ENCODE results near the gene VPS16. TPM values are rescaled to one million over a fixed set of nuclear protein-coding genes. Genes with fewer than 3 reads are reported as not detected.
"Not testable (repeated sequence)": the region's sequence is repeated elsewhere in the genome, so short reads cannot be mapped to it uniquely, and the experiment has no call there.

The VPS16 gene
- total RNA-seq, 1 donor from 2014 or later = 28.2 TPM

- H3K9ac ChIP-seq (ENCODE audit: low read depth in 1 of 3, low read length in 3 of 3) = no peak overlapping the region
- H3K36me3 ChIP-seq (ENCODE audit: control insufficient read depth in 3 of 3, insufficient read depth in 3 of 3, low read length in 3 of 3) = no peaks in the 10 kb centered on the region
- peaks cover 0 to 2% (median 0%) of the 10 kb centered on the region in 3 donors for H3K4me1 ChIP-seq (ENCODE audit: control insufficient read depth in 3 of 3, insufficient read depth in 3 of 3, low read length in 3 of 3)
- no peaks in the 10 kb centered on the region for H3K9me3 ChIP-seq (ENCODE audit: control insufficient read depth in 3 of 3, low read length in 3 of 3)
- peaks cover 34 to 56% (median 48%) of the 10 kb centered on the region in 3 donors for H3K27me3 ChIP-seq (ENCODE audit: control insufficient read depth in 3 of 3, insufficient read depth in 3 of 3, low read length in 3 of 3)
- H3K4me3 ChIP-seq (ENCODE audit: low read length in 3 of 3) = no peak overlapping the region
- no peak overlapping the region for H3K27ac ChIP-seq (ENCODE audit: low read depth, low read length)
Observed at GRCh38 chr20:2806351-2806701, 34.2 kb upstream of the VPS16 start.

GRCh38 chr20:2807019-2807418 is 33.5 kb upstream of the VPS16 start:
- H3K9me3 ChIP-seq (ENCODE audit: control insufficient read depth in 3 of 3, low read length in 3 of 3) = peaks cover 0 to 2% (median 0%) of the 10 kb centered on the region in 3 donors
- no peak overlapping the region for H3K4me3 ChIP-seq (ENCODE audit: low read length in 3 of 3)
- no peaks in the 10 kb centered on the region for H3K4me1 ChIP-seq (ENCODE audit: control insufficient read depth in 3 of 3, insufficient read depth in 3 of 3, low read length in 3 of 3)
- H3K9ac ChIP-seq (ENCODE audit: low read depth in 1 of 3, low read length in 3 of 3) = no peak overlapping the region
- H3K27ac ChIP-seq (ENCODE audit: low read depth, low read length) = no peak overlapping the region
- peaks cover 31 to 53% (median 44%) of the 10 kb centered on the region in 3 donors for H3K27me3 ChIP-seq (ENCODE audit: control insufficient read depth in 3 of 3, insufficient read depth in 3 of 3, low read length in 3 of 3)
- H3K36me3 ChIP-seq (ENCODE audit: control insufficient read depth in 3 of 3, insufficient read depth in 3 of 3, low read length in 3 of 3) = no peaks in the 10 kb centered on the region

- H3K27ac ChIP-seq (ENCODE audit: low read depth, low read length); H3K4me1 ChIP-seq (ENCODE audit: control insufficient read depth in 3 of 3, insufficient read depth in 3 of 3, low read length in 3 of 3); H3K36me3 ChIP-seq (ENCODE audit: control insufficient read depth in 3 of 3, insufficient read depth in 3 of 3, low read length in 3 of 3); H3K9me3 ChIP-seq (ENCODE audit: control insufficient read depth in 3 of 3, low read length in 3 of 3); H3K9ac ChIP-seq (ENCODE audit: low read depth in 1 of 3, low read length in 3 of 3); H3K4me3 ChIP-seq (ENCODE audit: low read length in 3 of 3): not testable (repeated sequence)
- peaks cover 31 to 49% (median 38%) of the 10 kb centered on the region in 3 donors for H3K27me3 ChIP-seq (ENCODE audit: control insufficient read depth in 3 of 3, insufficient read depth in 3 of 3, low read length in 3 of 3)
Observed at GRCh38 chr20:2807929-2808328, 32.6 kb upstream of the VPS16 start.

- Histone ChIP-seq H3K9me3 (ENCODE audit: control insufficient read depth in 3 of 3, low read length in 3 of 3) (peaks cover 0 to 3% (median 2%) of the 10 kb centered on the region in 3 donors), H3K4me1 (ENCODE audit: control insufficient read depth in 3 of 3, insufficient read depth in 3 of 3, low read length in 3 of 3) (peaks cover 0 to under 1% (median 0%) of the 10 kb centered on the region in 3 donors), H3K4me3 (ENCODE audit: low read length in 3 of 3) (no peak overlapping the region), H3K27ac (ENCODE audit: low read depth, low read length) (no peak overlapping the region), H3K36me3 (ENCODE audit: control insufficient read depth in 3 of 3, insufficient read depth in 3 of 3, low read length in 3 of 3) (no peaks in the 10 kb centered on the region), H3K27me3 (ENCODE audit: control insufficient read depth in 3 of 3, insufficient read depth in 3 of 3, low read length in 3 of 3) (peaks cover 24 to 38% (median 31%) of the 10 kb centered on the region in 3 donors), H3K9ac (ENCODE audit: low read depth in 1 of 3, low read length in 3 of 3) (no peak overlapping the region)
Observed at GRCh38 chr20:2809690-2810089, 30.9 kb upstream of the VPS16 start.

GRCh38 chr20:2812189-2812588 is 28.4 kb upstream of the VPS16 start:
- H3K27me3 ChIP-seq (ENCODE audit: control insufficient read depth in 3 of 3, insufficient read depth in 3 of 3, low read length in 3 of 3) = peaks cover 7 to 23% (median 13%) of the 10 kb centered on the region in 3 donors
- no peak overlapping the region for H3K27ac ChIP-seq (ENCODE audit: low read depth, low read length)
- H3K4me3 ChIP-seq (ENCODE audit: low read length in 3 of 3) = no peak overlapping the region

GRCh38 chr20:2814076-2814475 is 26.5 kb upstream of the VPS16 start:
- Histone ChIP-seq H3K27ac (ENCODE audit: low read depth, low read length) (no peak overlapping the region), H3K27me3 (ENCODE audit: control insufficient read depth in 3 of 3, insufficient read depth in 3 of 3, low read length in 3 of 3) (peaks cover 5 to 17% (median 11%) of the 10 kb centered on the region in 3 donors), H3K9ac (ENCODE audit: low read depth in 1 of 3, low read length in 3 of 3) (no peak overlapping the region), H3K36me3 (ENCODE audit: control insufficient read depth in 3 of 3, insufficient read depth in 3 of 3, low read length in 3 of 3) (no peaks in the 10 kb centered on the region), H3K9me3 (ENCODE audit: control insufficient read depth in 3 of 3, low read length in 3 of 3) (peaks cover 0 to 3% (median 2%) of the 10 kb centered on the region in 3 donors), H3K4me3 (ENCODE audit: low read length in 3 of 3) (no peak overlapping the region), H3K4me1 (ENCODE audit: control insufficient read depth in 3 of 3, insufficient read depth in 3 of 3, low read length in 3 of 3) (peaks cover 0 to 13% (median 0%) of the 10 kb centered on the region in 3 donors)

More at GRCh38 chr20:2812189-2812588, 28.4 kb upstream of the VPS16 start:
- Histone ChIP-seq H3K36me3 (ENCODE audit: control insufficient read depth in 3 of 3, insufficient read depth in 3 of 3, low read length in 3 of 3) (no peaks in the 10 kb centered on the region), H3K9me3 (ENCODE audit: control insufficient read depth in 3 of 3, low read length in 3 of 3) (peaks cover 0 to 3% (median 2%) of the 10 kb centered on the region in 3 donors), H3K4me1 (ENCODE audit: control insufficient read depth in 3 of 3, insufficient read depth in 3 of 3, low read length in 3 of 3) (peaks cover 0 to 13% (median 0%) of the 10 kb centered on the region in 3 donors), H3K9ac (ENCODE audit: low read depth in 1 of 3, low read length in 3 of 3) (no peak overlapping the region)

- Histone ChIP-seq H3K9ac (ENCODE audit: low read depth in 1 of 3, low read length in 3 of 3) (no peak within 1 kb of the TSS), H3K27ac (ENCODE audit: low read depth, low read length) (no peak within 1 kb of the TSS), H3K9me3 (ENCODE audit: control insufficient read depth in 3 of 3, low read length in 3 of 3) (peaks cover 0 to 3% (median 2%) of the 10 kb centered on the region in 3 donors), H3K27me3 (ENCODE audit: control insufficient read depth in 3 of 3, insufficient read depth in 3 of 3, low read length in 3 of 3) (peaks cover 6 to 19% (median 15%) of the 10 kb centered on the region in 3 donors), H3K36me3 (ENCODE audit: control insufficient read depth in 3 of 3, insufficient read depth in 3 of 3, low read length in 3 of 3) (no peaks in the 10 kb centered on the region), H3K4me1 (ENCODE audit: control insufficient read depth in 3 of 3, insufficient read depth in 3 of 3, low read length in 3 of 3) (peaks cover 0 to 13% (median 0%) of the 10 kb centered on the region in 3 donors), H3K4me3 (ENCODE audit: low read length in 3 of 3) (no peak within 1 kb of the TSS)
Observed at GRCh38 chr20:2814587-2815051, 25.9 kb upstream of the VPS16 start, which contains the start of gene C20orf141. Gene C20orf141, plus strand, starts transcription at chr20:2814987. Its CDS starts 198 bp downstream, at chr20:2815185.

- Histone ChIP-seq H3K9ac (ENCODE audit: low read depth in 1 of 3, low read length in 3 of 3) (no peak overlapping the region), H3K9me3 (ENCODE audit: control insufficient read depth in 3 of 3, low read length in 3 of 3) (peaks cover 0 to 3% (median 2%) of the 10 kb centered on the region in 3 donors), H3K4me1 (ENCODE audit: control insufficient read depth in 3 of 3, insufficient read depth in 3 of 3, low read length in 3 of 3) (peaks cover 0 to 13% (median 0%) of the 10 kb centered on the region in 3 donors), H3K27me3 (ENCODE audit: control insufficient read depth in 3 of 3, insufficient read depth in 3 of 3, low read length in 3 of 3) (peaks cover 14 to 22% (median 20%) of the 10 kb centered on the region in 3 donors), H3K36me3 (ENCODE audit: control insufficient read depth in 3 of 3, insufficient read depth in 3 of 3, low read length in 3 of 3) (no peaks in the 10 kb centered on the region), H3K27ac (ENCODE audit: low read depth, low read length) (no peak overlapping the region), H3K4me3 (ENCODE audit: low read length in 3 of 3) (no peak overlapping the region)
Observed at GRCh38 chr20:2815242-2815900, 25.2 kb upstream of the VPS16 start.

- Histone ChIP-seq H3K27me3 (ENCODE audit: control insufficient read depth in 3 of 3, insufficient read depth in 3 of 3, low read length in 3 of 3) (peaks cover 21 to 28% (median 27%) of the 10 kb centered on the region in 3 donors), H3K4me1 (ENCODE audit: control insufficient read depth in 3 of 3, insufficient read depth in 3 of 3, low read length in 3 of 3) (peaks cover 0 to 13% (median 0%) of the 10 kb centered on the region in 3 donors), H3K36me3 (ENCODE audit: control insufficient read depth in 3 of 3, insufficient read depth in 3 of 3, low read length in 3 of 3) (no peaks in the 10 kb centered on the region), H3K4me3 (ENCODE audit: low read length in 3 of 3) (no peak within 1 kb of the TSS), H3K27ac (ENCODE audit: low read depth, low read length) (no peak within 1 kb of the TSS), H3K9ac (ENCODE audit: low read depth in 1 of 3, low read length in 3 of 3) (no peak within 1 kb of the TSS), H3K9me3 (ENCODE audit: control insufficient read depth in 3 of 3, low read length in 3 of 3) (peaks cover 0 to 3% (median 2%) of the 10 kb centered on the region in 3 donors)
Observed at GRCh38 chr20:2816030-2816582, 24.4 kb upstream of the VPS16 start, which contains the start of gene TMEM239. Gene TMEM239, plus strand, starts transcription at chr20:2816364. Its CDS starts 191 bp downstream, at chr20:2816555.
